Adrenal gland (tissue), 12 donors: ENCODE results near the gene MYOM1. TPM values are rescaled to one million over a fixed set of nuclear protein-coding genes. Genes with fewer than 3 reads are reported as not detected.

Experiments
- DNase-seq, 7 donors: peaks; one replicate each; pipeline ENCODE4 v3.0.0-alpha.2; 2019 to 2020
- H3K27ac ChIP-seq, 5 donors: fragments of 200-600 bp; sonication (generic) in 4 of 5; 1 replicate in 3 of 5; 2 replicates in 2 of 5; pipeline versions ENCODE4 v1.5.1 to v1.8.0; 2016 to 2020; ENCODE audit warnings: mild to moderate bottlenecking in 1 of 5
- H3K27me3 ChIP-seq: fragments of 200-600 bp; 2 replicates; pipeline ENCODE4 v1.8.0; 2021
- H3K36me3 ChIP-seq, 2 donors: fragments of 200-600 bp; replicated peaks in 1 of 2; 1 replicate in 1 of 2; 2 replicates in 1 of 2; pipeline versions ENCODE4 v1.5.1 to v1.8.0; 2018 to 2022
- H3K4me1 ChIP-seq, 2 donors: fragments of 200-600 bp; replicated peaks in 1 of 2; 1 replicate in 1 of 2; 2 replicates in 1 of 2; pipeline versions ENCODE4 v1.5.1 to v1.8.0; 2018 to 2021
- H3K4me3 ChIP-seq, 4 donors: fragments of 200-600 bp; sonication (generic) in 3 of 4; one replicate each; pipeline ENCODE4 v1.5.1; 2016 to 2018
- H3K9me3 ChIP-seq, 3 donors: fragments of 200-600 bp; sonication (generic) in 1 of 3; replicated peaks in 1 of 3; 1 replicate in 2 of 3; 2 replicates in 1 of 3; pipeline versions ENCODE4 v1.5.1 to v1.8.0; 2016 to 2021
- CTCF ChIP-seq, 6 experiments: fragments of 450-650 bp in 4 of 6; fragments of 200-600 bp in 2 of 6; sonication (generic) in 1 of 6; IDR thresholded peaks; 1 replicate in 5 of 6; 2 replicates in 1 of 6; pipeline versions ENCODE4 v1.5.1 to v1.8.0; 2016 to 2021; ENCODE audit warnings: antibody characterized with exemption in 6 of 6, mild to moderate bottlenecking in 2 of 6, moderate library complexity in 1 of 6
- POLR2A ChIP-seq, 2 donors: fragments of 450-650 bp; IDR thresholded peaks; one replicate each; pipeline ENCODE4 v1.6.1; 2017; ENCODE audit warnings: antibody characterized with exemption in 2 of 2, mild to moderate bottlenecking in 2 of 2, moderate library complexity in 1 of 2
- WGBS, 4 donors: extraction: QIAGEN DNeasy Blood & Tissue Kit in 2 of 4; methylation state at CpG; one replicate each; pipeline versions ENCODE4 v1.1.5 to v1.1.7; 2013 to 2017; 5-methylcytosine and 5-hydroxymethylcytosine counted together
- intact Hi-C, 2 donors: fragments of 100-400 bp; cut with DNase I; formaldehyde crosslinking; loops; one replicate each; pipeline versions ENCODE4 v1.14.1 to v1.15.0; 2022 to 2023
- polyA plus RNA-seq, 3 donors: library from polyadenylated mRNA; stranded (reverse); fragments of 200-250 nt in 2 of 3; fragments of 350-450 nt in 1 of 3; fragmentation: Illumina TruSeq in 1 of 3; extraction: RNeasy Lipid Tissue Mini Kit (QIAGEN cat#74804) in 1 of 3; gene quantifications; one replicate each; pipeline ENCODE4 v1.2.3, GENCODE V29; 2013 to 2014
- total RNA-seq, 9 donors: library from RNA; depleted of rRNA in 4 of 9; stranded (reverse); fragments of >200 nt in 4 of 9; fragments of 120-200 nt in 1 of 9; fragmentation: NEBNext Ultra II Directional in 1 of 9; extraction: Animal tissue kit (Norgen Biotek cat#: 25700) in 1 of 9; gene quantifications; one replicate each; pipeline versions ENCODE4 v1.1.0 to v1.2.4, GENCODE V29; 2013 to 2023
- donor health status: healthy with polysubstance abuse.
- donor health status: Bipolar disorder and iron deficiency.
- donor health status: DM: yes; HTN: yes; CAD: no.
- donor health status: DM: no; HTN: no; CAD: no.
- donor health status: DM: no; HTN: no; CAD: no.
- donor health status: DM: yes; HTN: yes; CAD: no.

Gene MYOM1
- total and polyA plus RNA-seq, 12 donors = 1.3 to 70.0 (median 2.9) TPM

GRCh38 chr18:3233433-3234168 is 13.8 kb upstream of the MYOM1 start:
- no peak overlapping the region for H3K4me3 ChIP-seq
- TF ChIP-seq CTCF (IDR thresholded peaks at IDR 0.05) (no peak), POLR2A (IDR thresholded peaks at IDR 0.05) (no peak)
- WGBS, 4 donors = 78 to 90% (median 89%) methylated on average over 4 of the region's 4 CpGs
- DNase-seq = no peak
- H3K27ac ChIP-seq = no peak overlapping the region
- no peaks in the 10 kb centered on the region for H3K9me3 ChIP-seq
- H3K4me1 ChIP-seq = peaks cover 0 to 3% of the 10 kb centered on the region in 2 donors
- no peaks in the 10 kb centered on the region for H3K27me3 ChIP-seq
- intact Hi-C loops = no loop called here
- H3K36me3 ChIP-seq = no peaks in the 10 kb centered on the region

- intact Hi-C loops = no loop called here
- H3K4me1 ChIP-seq = peaks cover 0 to 3% of the 10 kb centered on the region in 2 donors
- DNase-seq = no peak
- no peaks in the 10 kb centered on the region for H3K9me3 ChIP-seq
- TF ChIP-seq CTCF (IDR thresholded peaks at IDR 0.05) (no peak), POLR2A (IDR thresholded peaks at IDR 0.05) (no peak)
- H3K27me3 ChIP-seq = no peaks in the 10 kb centered on the region
- H3K4me3 ChIP-seq = no peak overlapping the region
- no peak overlapping the region for H3K27ac ChIP-seq
- H3K36me3 ChIP-seq = no peaks in the 10 kb centered on the region
- 91 to 100% (median 94%) methylated on average over 1 of the region's 1 CpG for WGBS, 4 donors
Observed at GRCh38 chr18:3233004-3233403, 13.2 kb upstream of the MYOM1 start.

DNA sequence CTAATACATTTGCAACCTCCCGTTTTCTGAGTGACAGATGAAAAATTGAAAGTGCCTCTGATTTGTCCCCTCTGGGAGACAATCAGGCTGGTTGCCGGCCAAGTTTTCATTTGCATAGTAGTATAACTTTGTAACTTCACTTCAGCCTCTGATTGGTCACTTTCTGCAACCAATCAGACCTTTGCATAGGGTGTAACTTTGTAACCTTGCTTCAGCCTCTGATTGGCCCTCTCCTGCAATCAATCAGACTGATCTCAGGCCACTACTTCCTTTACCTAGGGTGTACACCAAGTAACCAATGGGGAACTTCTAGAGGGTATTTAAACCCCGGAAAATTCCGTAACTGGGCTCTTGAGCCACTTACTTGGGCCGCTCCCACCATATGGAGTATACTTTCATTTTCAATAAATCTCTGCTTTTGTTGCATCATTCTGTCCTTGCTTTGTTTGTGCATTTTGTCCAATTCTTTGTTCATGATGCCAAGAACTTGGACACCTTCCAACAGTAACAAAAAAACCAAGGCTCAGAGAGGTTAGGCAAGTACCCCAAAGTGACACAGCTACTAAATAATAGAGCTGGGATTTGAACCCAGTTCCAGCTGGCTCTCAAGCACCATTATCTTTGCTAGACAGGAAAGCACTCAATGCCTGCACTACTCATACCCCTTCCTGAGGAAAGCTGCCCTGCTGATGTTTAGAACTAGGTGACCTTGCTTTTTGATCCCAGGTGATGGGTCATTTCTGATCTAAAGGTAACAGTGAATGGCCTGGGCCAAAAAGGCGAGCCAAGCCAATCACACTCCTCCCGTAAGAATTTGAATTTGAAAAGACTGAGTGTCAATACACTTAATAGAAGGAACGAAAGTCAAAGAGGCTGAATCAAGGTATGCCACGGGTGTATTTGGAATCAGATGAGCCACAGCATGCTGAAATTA is 10.9 kb upstream of the MYOM1 start:
- Histone ChIP-seq H3K9me3 (no peaks in the 10 kb centered on the region), H3K36me3 (no peaks in the 10 kb centered on the region), H3K4me1 (peaks cover 0 to 3% of the 10 kb centered on the region in 2 donors), H3K27me3 (no peaks in the 10 kb centered on the region), H3K4me3 (peak overlapping the region in 1 of 4 donors; percentile 18), H3K27ac (no peak overlapping the region)
- peak in 6 of 7 donors; percentile 32 to 77 (median 56) for DNase-seq
- intact Hi-C loops = no loop called here
- TF ChIP-seq POLR2A (IDR thresholded peaks at IDR 0.05) (peak in 1 of 2 donors; percentile 6), CTCF (IDR thresholded peaks at IDR 0.05) (no peak)
- WGBS, 4 donors = 80 to 88% (median 84%) methylated on average over 9 of the region's 9 CpGs

DNA sequence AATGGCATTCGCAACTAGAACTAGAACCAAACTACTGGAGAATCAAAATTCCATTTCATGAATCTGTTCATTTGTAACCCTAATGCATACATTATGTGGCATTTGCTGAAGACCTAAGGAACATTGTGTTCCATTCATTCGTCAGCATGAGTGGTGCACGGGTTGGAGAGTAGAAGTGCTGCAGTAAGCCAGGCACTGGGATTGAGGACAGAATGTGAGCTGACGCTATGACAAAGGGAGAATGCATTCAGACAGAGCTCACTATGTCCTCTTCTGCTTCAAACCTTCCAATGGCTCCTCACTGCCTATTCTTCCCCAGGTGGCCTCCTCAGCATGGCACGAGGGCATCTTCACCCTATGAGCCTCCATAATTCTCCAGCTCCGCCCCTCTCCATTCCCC is 6.3 kb upstream of the MYOM1 start:
- Histone ChIP-seq H3K4me3 (no peak overlapping the region), H3K36me3 (no peaks in the 10 kb centered on the region), H3K27me3 (no peaks in the 10 kb centered on the region), H3K9me3 (no peaks in the 10 kb centered on the region), H3K27ac (no peak overlapping the region), H3K4me1 (peaks cover 0 to 3% of the 10 kb centered on the region in 2 donors)
- intact Hi-C loops = no loop called here
- 91 to 96% (median 96%) methylated on average over 6 of the region's 6 CpGs for WGBS, 4 donors
- TF ChIP-seq CTCF (IDR thresholded peaks at IDR 0.05) = no peak
- DNase-seq = no peak
